ENCODE measurements around the gene CARD9.

DNA sequence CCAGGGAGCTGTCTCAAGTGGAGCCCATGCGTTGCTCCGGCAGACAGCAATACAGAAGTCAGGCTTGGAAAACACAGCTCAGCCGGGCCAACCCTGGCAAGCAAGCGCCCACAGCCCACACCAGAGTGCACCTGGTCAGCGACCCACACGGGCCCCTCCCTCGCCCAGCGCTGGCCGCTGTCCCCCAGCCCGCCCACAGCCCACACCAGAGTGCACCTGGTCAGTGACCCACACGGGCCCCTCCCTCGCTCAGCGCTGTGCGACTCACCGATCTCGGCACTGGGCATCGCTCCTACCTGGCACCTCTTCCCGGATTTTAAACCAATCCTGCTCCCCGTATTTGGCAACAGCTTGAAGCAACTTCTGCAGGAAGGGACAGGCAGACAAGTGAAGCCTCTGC lies 13.7 kb upstream of the CARD9 start:
- TF ChIP-seq, protein P1, sequence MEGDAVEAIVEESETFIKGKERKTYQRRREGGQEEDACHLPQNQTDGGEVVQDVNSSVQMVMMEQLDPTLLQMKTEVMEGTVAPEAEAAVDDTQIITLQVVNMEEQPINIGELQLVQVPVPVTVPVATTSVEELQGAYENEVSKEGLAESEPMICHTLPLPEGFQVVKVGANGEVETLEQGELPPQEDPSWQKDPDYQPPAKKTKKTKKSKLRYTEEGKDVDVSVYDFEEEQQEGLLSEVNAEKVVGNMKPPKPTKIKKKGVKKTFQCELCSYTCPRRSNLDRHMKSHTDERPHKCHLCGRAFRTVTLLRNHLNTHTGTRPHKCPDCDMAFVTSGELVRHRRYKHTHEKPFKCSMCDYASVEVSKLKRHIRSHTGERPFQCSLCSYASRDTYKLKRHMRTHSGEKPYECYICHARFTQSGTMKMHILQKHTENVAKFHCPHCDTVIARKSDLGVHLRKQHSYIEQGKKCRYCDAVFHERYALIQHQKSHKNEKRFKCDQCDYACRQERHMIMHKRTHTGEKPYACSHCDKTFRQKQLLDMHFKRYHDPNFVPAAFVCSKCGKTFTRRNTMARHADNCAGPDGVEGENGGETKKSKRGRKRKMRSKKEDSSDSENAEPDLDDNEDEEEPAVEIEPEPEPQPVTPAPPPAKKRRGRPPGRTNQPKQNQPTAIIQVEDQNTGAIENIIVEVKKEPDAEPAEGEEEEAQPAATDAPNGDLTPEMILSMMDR (IDR thresholded peaks at IDR 0.05), result no peak
- no peak for TF ChIP-seq POLR2A (IDR thresholded peaks at IDR 0.05)
